Osteoblast (primary cell): ENCODE results near the gene DPH6. TPM values are rescaled to one million over a fixed set of nuclear protein-coding genes. Genes with fewer than 3 reads are reported as not detected.
"Not testable (repeated sequence)": the region's sequence is repeated elsewhere in the genome, so short reads cannot be mapped to it uniquely, and the experiment has no call there.

Experiments used
- DNase-seq: peaks from one replicate; pipeline ENCODE4 v3.0.0; 2011; ENCODE audit warnings: low spot score, mixed read lengths; ENCODE audit not compliant: insufficient read length; ENCODE audit errors: missing footprints
- H2AFZ ChIP-seq: 2 replicates; pipeline ENCODE4 v1.6.0; 2011; ENCODE audit warnings: mild to moderate bottlenecking, low read length
- H3K27ac ChIP-seq: 2 replicates; pipeline ENCODE4 v1.5.1; 2011; ENCODE audit warnings: mild to moderate bottlenecking, low read depth, low read length, moderate library complexity
- H3K27me3 ChIP-seq: 2 replicates; pipeline ENCODE4 v1.6.0; 2012; ENCODE audit warnings: mild to moderate bottlenecking, control low read depth, inconsistent platforms, low read length, moderate library complexity; ENCODE audit not compliant: insufficient read depth
- H3K36me3 ChIP-seq: 2 replicates; pipeline ENCODE4 v1.5.1; 2011; ENCODE audit warnings: mild to moderate bottlenecking, low read length, control low read depth, moderate library complexity; ENCODE audit not compliant: insufficient read depth
- H3K4me1 ChIP-seq: 2 replicates; pipeline ENCODE4 v1.5.1; 2011; ENCODE audit warnings: mild to moderate bottlenecking, low read length, control low read depth, moderate library complexity; ENCODE audit not compliant: insufficient read depth
- H3K4me2 ChIP-seq: 2 replicates; pipeline ENCODE4 v1.6.0; 2011; ENCODE audit warnings: mild to moderate bottlenecking, low read length; ENCODE audit not compliant: insufficient read depth
- H3K4me3 ChIP-seq: fragments of 200-600 bp; sonication (generic); 3 replicates; pipeline ENCODE4 v1.5.1; 2012; ENCODE audit warnings: mild to moderate bottlenecking, low read length, inconsistent platforms; ENCODE audit not compliant: insufficient read depth
- H3K79me2 ChIP-seq: 2 replicates; pipeline ENCODE4 v1.6.0; 2012; ENCODE audit warnings: mild to moderate bottlenecking, low read length, control low read depth, inconsistent platforms; ENCODE audit not compliant: insufficient read depth
- H3K9me3 ChIP-seq: 2 replicates; pipeline ENCODE4 v1.5.1; 2011; ENCODE audit warnings: low read depth, low read length, control low read depth
- H4K20me1 ChIP-seq: 2 replicates; pipeline ENCODE4 v1.6.0; 2012; ENCODE audit warnings: mild to moderate bottlenecking, low read length, control low read depth; ENCODE audit not compliant: insufficient read depth
- CTCF ChIP-seq: IDR thresholded peaks from 2 replicates; pipeline ENCODE4 v1.5.1; 2011; ENCODE audit warnings: mild to moderate bottlenecking, low read depth, low read length, moderate library complexity; ENCODE audit errors: extremely low read depth
- total RNA-seq: library from RNA; depleted of rRNA; stranded (reverse); fragments of >200 nt; gene quantifications from 2 replicates; pipeline ENCODE4 v1.2.3, GENCODE V29; 2012

Gene DPH6
- total RNA-seq: 13.6 and 20.6 TPM in 2 replicates

GRCh38 chr15:35545824-35546510 is at the start of gene DPH6:
TSS of gene DPH6 (minus strand) at chr15:35546165. CDS start at chr15:35546141, 24 bp downstream.
- no peaks in the 10 kb centered on the region for H4K20me1 ChIP-seq
- no peak for TF ChIP-seq CTCF
- peaks cover 25% of the 10 kb centered on the region for H3K4me1 ChIP-seq
- H3K4me2 ChIP-seq: peak within 1 kb of the TSS; percentile 97
- H3K27ac ChIP-seq: peak within 1 kb of the TSS; percentile 97
- no peaks in the 10 kb centered on the region for H3K9me3 ChIP-seq
- DNase-seq: peak; percentile 88
- peaks cover 7% of the 10 kb centered on the region for H3K79me2 ChIP-seq
- H3K4me3 ChIP-seq: peak within 1 kb of the TSS; percentile 88
- no peaks in the 10 kb centered on the region for H3K36me3 ChIP-seq
- peak within 1 kb of the TSS; percentile 96 for H2AFZ ChIP-seq
- H3K27me3 ChIP-seq: no peaks in the 10 kb centered on the region

- Histone ChIP-seq H4K20me1 (no peaks in the 10 kb centered on the region), H3K27me3 (no peaks in the 10 kb centered on the region), H3K9me3 (no peaks in the 10 kb centered on the region), H3K27ac (no peak overlapping the region), H3K4me1 (no peaks in the 10 kb centered on the region), H3K4me2 (no peak overlapping the region), H3K4me3 (no peak overlapping the region), H2AFZ (no peak overlapping the region), H3K36me3 (no peaks in the 10 kb centered on the region), H3K79me2 (no peaks in the 10 kb centered on the region)
- no peak for TF ChIP-seq CTCF
- no peak for DNase-seq
These were observed 49.7 kb upstream of the DPH6 start for GRCh38 chr15:35595656-35596055.

GRCh38 chr15:35591987-35592386 is 46.0 kb upstream of the DPH6 start:
- not testable (repeated sequence) for H3K27me3 ChIP-seq, H2AFZ ChIP-seq, H3K4me3 ChIP-seq, DNase-seq, H3K9me3 ChIP-seq, H3K4me1 ChIP-seq, H4K20me1 ChIP-seq, H3K79me2 ChIP-seq, H3K4me2 ChIP-seq, H3K36me3 ChIP-seq, H3K27ac ChIP-seq

- Histone ChIP-seq H3K27ac (no peak overlapping the region), H3K9me3 (no peaks in the 10 kb centered on the region), H3K4me1 (no peaks in the 10 kb centered on the region), H4K20me1 (no peaks in the 10 kb centered on the region), H3K4me3 (no peak overlapping the region), H3K36me3 (no peaks in the 10 kb centered on the region), H2AFZ (no peak overlapping the region), H3K79me2 (no peaks in the 10 kb centered on the region), H3K27me3 (no peaks in the 10 kb centered on the region), H3K4me2 (no peak overlapping the region)
- no peak for DNase-seq
- TF ChIP-seq CTCF: no peak
These were observed 38.0 kb upstream of the DPH6 start for GRCh38 chr15:35583863-35584528.
